ENCODE data around the gene FBXO31.
"Not testable (repeated sequence)": the region's sequence is repeated elsewhere in the genome, so short reads cannot be mapped to it uniquely, and the experiment has no call there.

The FBXO31 gene

GRCh38 chr16:87382023-87382785, 1.4 kb downstream of the FBXO31 start:
- no peak for DNase-seq

- no peak for DNase-seq
Measured at GRCh38 chr16:87380881-87381280, 2.7 kb downstream of the FBXO31 start.

- no peak for DNase-seq
Measured at GRCh38 chr16:87380403-87380802, 3.2 kb downstream of the FBXO31 start.

DNA sequence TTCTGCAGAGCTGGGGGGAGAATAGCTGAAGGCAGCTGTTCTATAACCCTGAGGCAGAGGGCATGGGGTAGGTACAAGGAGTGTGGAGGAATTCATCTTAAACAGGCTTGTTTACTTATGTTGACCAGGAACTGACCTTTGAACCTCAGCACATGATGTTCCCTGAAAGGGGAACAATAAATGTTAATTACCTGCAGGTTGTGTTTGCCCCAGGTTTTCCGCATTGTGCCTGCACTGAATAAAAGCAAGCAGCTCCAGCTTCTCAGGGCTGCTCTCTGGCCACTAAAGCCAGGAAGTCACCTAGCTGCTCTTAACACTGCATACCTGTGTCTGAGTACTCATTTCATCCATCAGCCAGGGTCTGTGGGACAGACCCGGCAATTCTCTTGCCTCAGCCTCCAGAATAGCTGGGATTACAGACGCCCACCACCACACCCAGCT, 4.2 kb downstream of the FBXO31 start:
- not testable (repeated sequence) for DNase-seq

DNA sequence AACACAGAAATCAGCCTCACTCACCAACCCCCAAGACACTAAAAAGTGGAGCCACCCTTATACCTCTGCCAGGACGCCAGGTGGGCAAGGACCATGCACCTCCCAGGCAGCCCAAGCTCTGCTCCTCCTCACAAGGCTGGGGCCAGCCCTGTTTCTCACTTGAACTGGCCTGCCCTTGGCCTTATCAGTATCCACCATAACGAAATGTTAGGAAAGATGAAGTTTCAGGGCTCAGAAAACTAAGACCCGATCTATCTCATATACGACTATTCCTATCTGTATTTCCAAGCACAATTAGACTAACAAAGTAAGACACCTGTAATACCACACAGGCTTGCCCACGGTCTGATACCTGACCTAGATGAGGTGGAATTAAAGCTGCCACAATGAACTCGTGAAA, 6.9 kb downstream of the FBXO31 start:
- DNase-seq, result no peak

GRCh38 chr16:87375426-87376135, 8.0 kb downstream of the FBXO31 start:
- no peak for DNase-seq

DNA sequence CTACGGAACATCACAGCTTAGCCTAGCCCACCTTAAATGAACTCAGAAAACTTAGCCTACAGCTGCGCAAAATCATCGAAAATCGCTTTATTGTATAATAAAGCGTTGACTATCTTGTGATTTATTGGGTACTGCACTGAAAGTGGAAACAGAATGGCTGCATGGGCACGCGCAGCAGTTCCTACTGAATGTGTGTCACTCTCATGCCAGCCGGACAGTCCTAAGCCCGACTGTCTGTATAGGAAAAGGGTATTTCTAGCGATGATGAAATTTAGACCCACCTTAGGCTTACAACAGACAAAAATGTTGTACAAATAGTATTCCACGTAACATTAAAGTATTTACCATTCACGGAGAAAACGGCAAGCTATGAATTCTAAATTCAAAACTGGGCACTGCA, 9.3 kb downstream of the FBXO31 start:
- no peak for DNase-seq

DNA sequence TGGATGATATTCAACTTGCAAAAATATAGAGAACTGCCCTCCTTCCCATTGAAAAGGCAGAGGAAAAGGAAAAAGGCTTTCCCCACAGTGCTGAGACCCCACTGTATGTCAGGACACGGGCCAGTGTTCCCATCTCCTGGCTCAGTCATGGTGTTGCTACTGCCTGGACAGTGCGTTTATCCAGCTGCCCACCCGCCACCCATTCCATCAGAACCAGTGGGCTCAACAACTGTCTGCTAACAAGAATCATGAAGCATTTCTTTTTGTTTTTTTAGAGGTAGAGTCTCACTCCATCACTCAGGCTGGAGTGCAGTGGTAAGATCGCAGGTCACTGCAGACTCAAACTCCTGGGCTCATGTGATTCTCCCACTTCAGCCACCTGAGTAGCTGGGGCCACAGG, 11.3 kb downstream of the FBXO31 start:
- no peak for DNase-seq

GRCh38 chr16:87371261-87371866, 12.2 kb downstream of the FBXO31 start:
- DNase-seq, result no peak

- no peak for DNase-seq
Measured at GRCh38 chr16:87369796-87370719, 13.5 kb downstream of the FBXO31 start.

DNA sequence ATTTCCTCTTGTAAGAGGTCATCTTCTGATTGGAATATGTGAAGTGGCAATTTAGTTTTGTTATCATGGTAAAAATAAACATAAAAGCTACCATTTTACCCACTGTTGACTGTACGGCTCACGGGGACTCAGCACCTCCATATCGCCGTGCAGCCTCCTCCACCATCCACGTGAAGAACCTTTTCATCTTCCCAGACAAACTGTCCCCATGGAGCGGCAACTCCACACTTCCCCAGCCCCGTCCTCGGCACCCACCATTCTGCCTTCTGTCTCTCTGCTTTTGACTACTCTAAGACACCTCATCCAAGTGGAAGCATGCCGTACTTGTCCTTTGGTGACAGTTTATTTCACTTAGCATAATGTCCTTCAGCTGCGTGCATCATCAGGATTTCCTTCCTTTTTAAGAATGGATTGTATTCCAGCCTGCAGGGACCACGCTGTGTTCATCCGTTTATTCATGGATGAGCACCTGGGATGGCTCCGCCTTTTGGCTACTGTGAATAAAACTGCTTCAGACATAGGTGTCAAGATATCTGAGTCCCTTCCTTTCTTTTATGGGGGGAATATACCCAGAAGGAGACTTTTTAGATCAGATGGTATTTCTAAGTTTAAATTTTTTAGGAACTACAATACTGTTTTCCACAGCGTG, 14.3 kb downstream of the FBXO31 start:
- DNase-seq, result no peak

DNA sequence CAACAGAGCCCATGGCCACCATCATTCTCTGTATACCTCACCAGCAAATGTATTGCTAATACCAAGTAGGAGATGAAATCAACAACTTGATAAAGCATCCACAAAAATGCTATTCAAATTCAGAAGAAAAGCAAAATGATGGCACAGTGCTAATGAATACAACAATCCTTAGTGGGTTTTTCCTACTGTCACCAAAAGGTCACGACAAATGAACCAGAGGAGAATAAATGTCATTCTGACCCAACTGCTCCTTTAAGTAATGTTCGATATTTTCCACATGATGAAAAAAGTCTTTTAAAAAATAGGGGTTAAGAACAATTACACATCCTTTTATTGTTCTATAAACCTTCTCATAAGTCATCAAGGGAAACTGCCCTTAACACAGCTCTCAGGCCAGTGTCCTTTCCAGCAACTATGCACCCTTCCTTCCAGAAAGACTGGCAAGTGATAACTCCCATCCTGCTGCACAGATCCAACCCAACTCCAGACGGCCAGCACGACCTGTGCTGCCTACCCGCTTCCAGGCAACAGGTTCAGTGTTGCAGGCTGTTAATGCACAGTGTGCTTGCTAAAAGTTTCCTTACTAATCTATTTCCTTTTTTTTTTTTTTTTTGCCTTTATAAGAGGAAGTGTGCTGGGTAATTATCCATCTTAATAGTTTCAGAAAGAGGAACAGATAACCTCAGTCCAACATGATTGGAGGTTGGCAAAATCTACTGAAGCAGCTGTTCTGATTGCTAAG, 15.4 kb downstream of the FBXO31 start:
- DNase-seq, result no peak

GRCh38 chr16:87367529-87367928, 16.0 kb downstream of the FBXO31 start:
- DNase-seq, result no peak

GRCh38 chr16:87366930-87367329, 16.6 kb downstream of the FBXO31 start:
- DNase-seq, result no peak

- DNase-seq, result no peak
Measured at GRCh38 chr16:87366288-87366687, 17.3 kb downstream of the FBXO31 start.

GRCh38 chr16:87365021-87365713, 18.4 kb downstream of the FBXO31 start:
- DNase-seq, result no peak

DNA sequence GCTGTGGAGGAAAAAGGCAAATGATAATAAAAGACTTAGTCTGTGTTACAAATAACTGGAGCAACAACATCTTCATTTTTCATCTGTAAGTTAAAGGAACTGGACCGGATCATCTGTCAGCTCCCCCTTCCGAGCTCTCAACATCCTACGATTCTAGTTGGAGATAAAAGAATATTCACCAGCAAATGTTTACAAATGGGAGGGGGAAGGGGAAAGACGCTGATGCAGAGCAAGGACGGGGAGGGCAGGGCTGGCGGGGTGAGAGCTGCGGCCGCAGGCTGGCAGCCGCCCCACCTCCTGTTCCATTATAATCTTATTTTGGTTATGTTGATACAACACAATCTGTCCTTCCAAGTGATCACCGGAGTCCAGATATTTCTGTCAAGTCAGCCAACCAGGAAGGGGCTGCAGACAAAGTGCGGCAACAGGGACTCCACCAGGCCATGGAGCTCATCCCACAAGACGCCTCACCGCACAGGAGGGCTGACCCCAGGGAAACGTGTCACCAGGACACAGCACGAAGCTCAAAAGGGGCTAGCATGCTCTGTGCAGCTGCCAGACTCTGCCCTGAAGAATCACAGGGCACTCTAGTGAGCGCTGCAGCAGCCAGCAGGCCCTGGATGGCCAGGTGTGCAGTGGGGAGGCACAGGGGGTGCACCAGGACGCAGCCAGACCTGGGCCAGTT, 19.7 kb downstream of the FBXO31 start:
- DNase-seq, result no peak

- not testable (repeated sequence) for DNase-seq
Measured at GRCh38 chr16:87362828-87363559, 20.6 kb downstream of the FBXO31 start.

GRCh38 chr16:87361916-87362619, 21.5 kb downstream of the FBXO31 start:
- no peak for DNase-seq
